Jurkat, Clone E6-1 (cell line): ENCODE results near the gene LMOD3. TPM values are rescaled to one million over a fixed set of nuclear protein-coding genes. Genes with fewer than 3 reads are reported as not detected.

Source experiments
- DNase-seq: peaks from one replicate; pipeline ENCODE4 v3.0.0-alpha.2; 2011; ENCODE audit warnings: low read depth, low spot score
- H3K4me3 ChIP-seq: 2 replicates; pipeline ENCODE4 v1.5.1; 2011; ENCODE audit warnings: mild to moderate bottlenecking, low read length, control low read depth, moderate library complexity
- polyA plus RNA-seq: library from polyadenylated mRNA; unstranded; fragments of >200 nt; gene quantifications from one replicate; pipeline ENCODE4 v1.2.1, GENCODE V29; 2012; ENCODE audit warnings: missing spikeins; ENCODE audit not compliant: insufficient read length, insufficient read depth

The LMOD3 gene
- polyA plus RNA-seq = not detected

DNA sequence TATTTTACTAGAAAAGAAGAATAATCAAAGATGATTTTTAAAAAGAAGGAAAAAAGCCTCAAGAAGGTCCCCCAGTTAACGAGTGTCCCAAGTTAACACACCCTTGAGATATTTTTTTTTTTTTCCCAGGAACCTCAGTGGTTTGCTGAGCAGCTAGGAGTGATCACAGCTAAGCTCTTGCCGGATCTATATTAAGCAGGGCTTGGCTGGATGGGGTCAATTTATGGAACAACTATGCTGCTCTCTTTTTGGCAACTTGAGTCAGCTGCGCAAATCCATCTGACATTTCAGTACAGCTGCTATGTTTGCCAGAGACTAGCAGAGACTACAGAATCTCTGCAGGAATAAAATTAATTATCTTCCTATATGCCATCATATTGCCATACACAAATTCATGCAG lies at the start of gene LMOD3:
TSS of gene LMOD3 (minus strand) at position 193 of the 400 bp plus-strand sequence. CDS start 209 bp downstream, outside the sequence.
- DNase-seq = no peak
- no peak within 1 kb of the TSS for H3K4me3 ChIP-seq

DNA sequence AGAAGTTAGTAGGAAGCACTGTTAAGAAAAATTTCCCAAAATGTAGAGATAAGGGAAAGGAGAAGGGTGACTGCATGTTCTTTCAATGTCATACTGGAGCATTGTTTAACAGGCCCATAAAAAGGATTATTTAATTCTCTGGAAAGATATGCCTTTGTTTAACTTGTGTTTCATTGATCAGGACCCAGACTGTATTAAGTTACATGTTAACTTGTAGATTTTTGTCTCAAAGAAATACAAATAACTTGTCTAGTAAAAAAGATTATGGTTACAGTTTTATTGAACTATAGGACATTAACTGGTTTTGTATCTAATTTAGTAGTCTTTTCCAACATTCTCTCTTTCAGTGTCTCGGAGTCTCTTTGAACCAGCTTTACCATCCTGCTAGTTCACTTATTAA lies 49.7 kb upstream of the LMOD3 start:
- H3K4me3 ChIP-seq = no peak overlapping the region
- DNase-seq = no peak

DNA sequence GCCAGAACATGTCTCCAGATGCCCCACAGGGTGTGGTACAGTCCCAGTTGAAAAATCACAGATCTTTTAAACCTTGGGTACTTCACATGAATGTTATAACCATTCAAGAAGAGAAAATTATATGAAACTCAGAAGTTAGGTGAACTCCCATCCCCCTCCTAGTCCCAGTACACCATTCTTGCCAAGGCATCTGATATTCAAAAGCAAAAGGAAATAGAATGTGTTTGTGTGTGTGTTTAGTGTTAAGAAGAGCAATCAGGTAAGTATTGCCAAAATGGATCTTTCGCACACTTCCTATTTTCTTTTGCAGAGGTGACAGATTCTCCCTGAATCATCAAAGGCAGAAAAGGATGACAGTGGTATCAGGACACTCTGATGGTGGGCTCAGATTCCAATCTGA lies 44.1 kb upstream of the LMOD3 start:
- no peak for DNase-seq
- H3K4me3 ChIP-seq = no peak overlapping the region

DNA sequence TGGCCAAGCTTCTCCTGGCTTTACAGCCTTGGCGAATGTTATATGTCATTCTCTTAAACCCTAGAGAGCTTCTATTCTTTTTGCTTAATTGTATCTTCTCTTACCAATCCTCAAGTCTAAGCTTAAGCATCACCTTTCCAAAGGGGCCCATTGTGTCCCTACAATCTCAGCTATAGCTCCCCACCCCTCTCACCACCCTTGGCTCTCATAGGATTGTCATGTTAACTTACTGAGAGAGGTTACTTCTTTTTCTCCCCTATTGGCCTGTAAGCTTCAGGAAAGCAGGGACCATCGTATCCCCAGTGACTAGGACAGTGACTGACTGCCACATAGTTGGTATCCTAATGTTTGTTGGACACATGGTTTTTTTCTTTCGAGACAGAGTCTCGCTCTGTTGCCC lies 43.3 kb upstream of the LMOD3 start:
- H3K4me3 ChIP-seq = no peak overlapping the region
- DNase-seq = no peak

DNA sequence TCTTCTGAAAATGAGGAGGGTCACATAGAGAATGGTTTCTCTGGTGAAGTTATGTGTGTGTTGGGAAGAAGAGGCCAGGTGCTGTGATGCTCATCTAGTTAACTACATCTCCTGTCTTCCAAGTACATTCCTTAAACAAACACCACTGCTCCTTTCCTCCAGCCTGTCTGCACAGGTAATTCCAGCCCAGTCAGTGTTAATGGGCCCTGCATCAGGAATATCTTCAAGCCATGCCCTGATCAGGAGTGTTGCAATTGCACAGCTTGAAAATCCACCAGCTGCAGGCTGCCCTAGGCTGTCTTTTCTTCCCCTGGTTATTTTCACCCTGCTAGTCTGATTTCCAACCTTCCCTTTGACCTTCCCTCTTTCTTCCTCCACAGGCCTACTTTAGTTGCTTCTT lies 41.9 kb upstream of the LMOD3 start:
- H3K4me3 ChIP-seq = no peak overlapping the region

DNA sequence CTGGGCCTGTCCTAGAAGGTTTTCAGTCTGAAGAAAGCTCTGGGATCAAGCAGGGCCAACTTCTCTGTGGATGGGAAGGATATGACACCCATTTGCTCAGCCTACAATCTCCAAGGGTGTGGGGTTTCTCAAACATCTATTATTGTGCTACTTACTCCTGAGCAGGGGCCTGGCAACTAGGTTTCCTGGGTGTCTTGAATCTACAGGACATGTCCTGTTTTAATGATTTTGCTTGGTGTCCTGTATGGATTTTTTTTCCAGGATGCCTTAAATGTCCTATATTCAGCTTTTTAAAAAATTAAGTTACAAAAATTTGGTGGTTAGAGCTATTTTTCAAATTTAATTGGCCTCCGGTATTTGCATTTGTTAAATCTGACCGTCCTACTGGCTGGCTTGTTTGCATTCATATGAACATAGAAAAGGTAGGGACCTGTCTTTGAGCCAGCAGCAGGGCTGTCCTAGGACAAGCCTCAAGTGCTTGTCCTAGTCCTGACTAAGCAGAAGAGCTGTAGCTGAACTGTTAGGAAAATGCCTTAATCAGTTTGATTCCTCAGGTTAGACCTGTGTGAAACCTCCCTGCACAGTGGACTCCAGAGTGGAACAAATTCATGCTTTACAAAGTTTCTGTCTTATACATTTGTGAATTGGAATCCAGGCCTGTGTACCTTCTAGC lies 40.0 kb upstream of the LMOD3 start:
- DNase-seq = no peak
- no peak overlapping the region for H3K4me3 ChIP-seq

More for the DNA sequence above, 41.9 kb upstream of the LMOD3 start:
- DNase-seq = no peak

DNA sequence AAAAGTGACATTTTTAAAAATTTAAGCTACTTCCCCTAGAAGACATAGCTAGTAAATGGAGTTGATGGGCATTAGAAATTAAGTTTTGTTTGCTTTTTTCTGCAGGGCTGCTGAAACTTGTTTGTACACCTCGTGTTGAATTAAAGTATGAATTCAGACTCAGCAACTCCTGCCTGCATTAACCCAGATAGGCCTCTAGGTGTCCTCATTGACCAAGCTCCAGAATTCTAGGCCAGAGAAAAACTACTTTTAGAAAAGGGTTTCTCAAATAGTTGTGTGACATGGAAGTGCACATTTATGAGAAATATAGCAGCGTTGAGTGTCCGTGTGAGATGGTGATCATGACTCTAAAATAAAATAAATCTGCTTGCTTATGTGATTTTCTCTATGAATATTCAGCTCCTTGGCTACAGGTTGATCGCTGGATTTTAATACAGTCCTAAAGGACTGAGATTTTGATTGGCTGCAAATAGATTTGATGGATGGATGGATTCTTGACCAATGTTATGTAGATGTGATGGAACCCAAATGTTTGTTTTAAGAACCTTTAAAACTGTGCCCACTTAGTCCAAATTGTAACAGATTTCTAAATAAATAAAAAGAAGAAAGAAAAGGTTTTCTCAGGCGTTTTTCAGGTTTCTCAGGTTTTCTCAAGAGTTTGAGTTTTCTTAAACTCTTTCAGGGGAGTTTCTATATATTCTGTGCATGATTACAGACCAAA lies 39.4 kb upstream of the LMOD3 start:
- H3K4me3 ChIP-seq = no peak overlapping the region
- DNase-seq = peak; percentile 52

DNA sequence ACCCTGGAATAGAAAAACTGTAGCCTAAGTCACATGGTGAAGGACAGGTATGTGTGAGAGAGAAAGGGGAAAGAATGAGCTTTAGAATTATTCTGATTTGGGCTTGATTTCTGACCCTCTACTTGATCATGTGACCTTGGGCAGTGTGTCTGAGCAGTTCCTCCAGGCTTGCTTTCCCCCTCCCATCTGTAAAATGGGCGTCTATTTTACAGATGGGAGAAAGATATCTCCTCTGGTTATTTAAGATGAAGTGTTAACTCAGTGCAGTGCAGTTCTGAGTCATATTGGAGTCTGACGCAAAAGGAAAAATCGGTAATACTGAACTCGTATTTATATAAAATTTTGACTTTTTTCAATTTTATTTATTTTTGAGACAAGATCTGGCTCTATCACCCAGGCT lies 38.1 kb upstream of the LMOD3 start:
- DNase-seq = no peak
- no peak overlapping the region for H3K4me3 ChIP-seq

DNA sequence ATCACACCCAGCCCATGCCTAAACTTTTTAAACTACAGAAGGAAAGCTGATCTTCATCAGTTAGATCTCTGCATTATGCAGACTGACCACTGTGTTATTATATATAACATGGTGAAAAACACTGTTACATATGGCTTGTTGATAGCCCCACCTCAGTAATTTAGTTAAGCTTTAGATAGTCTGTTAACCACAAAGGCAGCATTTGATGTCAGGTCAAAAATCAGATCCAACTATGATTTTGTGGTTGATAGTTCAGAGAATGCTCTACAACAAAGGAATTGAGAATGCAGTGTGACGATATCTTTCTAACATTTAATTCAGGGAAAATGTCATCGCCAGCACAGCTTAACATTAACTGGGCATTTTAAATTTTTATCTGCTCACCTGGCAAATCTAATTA lies 37.7 kb upstream of the LMOD3 start:
- no peak for DNase-seq
- no peak overlapping the region for H3K4me3 ChIP-seq

DNA sequence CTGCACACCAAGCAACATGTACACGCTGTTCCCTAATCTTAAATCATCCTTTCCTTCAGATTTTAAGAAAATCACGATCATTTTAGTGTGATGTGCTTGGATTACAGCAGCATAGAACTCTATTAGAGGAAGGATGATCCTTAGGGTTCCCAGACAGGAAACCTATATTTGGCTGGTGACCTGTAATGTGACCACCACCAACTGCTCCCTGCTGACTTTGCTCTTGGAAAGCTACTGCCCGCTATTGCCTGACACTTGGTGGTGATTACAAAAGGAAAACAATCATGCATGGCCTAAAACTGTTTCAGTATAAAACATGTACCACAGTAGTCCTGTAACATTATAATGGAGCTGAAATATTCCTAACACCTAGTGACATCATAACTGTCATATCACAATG lies 27.2 kb upstream of the LMOD3 start:
- no peak overlapping the region for H3K4me3 ChIP-seq
- no peak for DNase-seq

DNA sequence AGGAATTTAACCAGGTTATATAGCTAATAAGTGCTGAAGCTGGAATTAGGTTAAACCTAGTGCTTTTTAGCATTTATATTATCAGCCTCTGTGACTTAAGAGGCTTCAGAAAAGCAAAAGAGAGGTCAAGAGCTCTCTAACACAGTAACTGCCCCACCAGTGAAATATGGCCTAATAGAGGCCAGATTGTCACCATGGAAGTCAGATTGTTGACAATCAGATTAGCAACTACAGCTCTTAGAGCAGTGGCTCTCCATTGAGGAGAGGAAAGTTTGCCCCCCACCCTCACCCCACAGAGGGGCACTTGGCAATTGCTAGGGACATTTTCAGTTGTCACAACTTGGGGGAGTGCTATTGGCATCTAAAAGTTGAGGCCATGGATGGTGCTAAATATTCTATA lies 23.3 kb upstream of the LMOD3 start:
- H3K4me3 ChIP-seq = no peak overlapping the region
- DNase-seq = no peak

DNA sequence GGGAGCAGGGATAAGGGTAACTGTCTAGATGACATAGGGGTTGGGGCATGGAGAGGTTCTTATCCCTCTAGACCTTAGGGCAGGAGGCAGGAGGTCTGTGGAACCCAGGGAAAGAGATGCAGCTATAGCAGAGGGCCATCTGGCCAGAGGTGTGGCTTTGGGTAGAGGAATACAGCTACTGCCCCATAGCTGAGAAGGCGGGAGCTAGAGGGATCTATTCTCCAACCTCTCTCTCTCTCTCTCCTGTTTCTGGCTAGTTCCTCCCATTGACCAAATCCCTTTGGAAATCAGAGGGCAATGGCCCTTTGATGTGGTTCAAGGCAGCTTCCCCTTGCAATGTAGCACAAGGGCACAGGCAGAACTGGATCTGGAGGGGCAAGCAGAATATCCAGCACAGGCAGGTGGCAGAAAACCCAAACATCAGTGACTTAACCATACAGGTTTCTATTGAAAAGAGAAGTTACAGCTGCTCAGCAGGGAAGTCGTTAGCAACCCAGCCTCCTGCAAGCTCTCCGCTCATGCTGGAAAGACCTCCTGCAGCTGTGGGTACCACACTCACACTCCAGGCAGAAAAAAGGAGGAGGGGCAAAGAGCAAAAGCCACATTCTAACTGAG lies 22.3 kb upstream of the LMOD3 start:
- no peak overlapping the region for H3K4me3 ChIP-seq
- peak; percentile 53 for DNase-seq

DNA sequence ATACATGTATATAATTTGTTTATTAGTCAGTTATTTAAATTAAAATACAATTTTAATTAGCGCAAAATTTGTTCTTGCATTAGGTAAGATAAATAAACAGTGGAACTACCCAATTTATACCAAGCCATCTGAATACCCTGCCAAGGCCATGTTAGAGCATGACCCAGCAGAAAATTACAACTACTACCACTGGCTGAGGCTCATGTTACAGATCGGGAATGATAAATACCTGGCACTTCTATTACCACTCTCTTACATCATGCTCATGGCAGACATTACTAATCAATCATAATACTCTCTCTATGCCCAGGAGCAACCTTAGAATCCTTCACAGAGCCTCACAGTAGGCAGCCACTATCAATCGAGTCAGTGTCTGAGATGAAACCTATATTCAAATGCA lies 21.2 kb upstream of the LMOD3 start:
- no peak for DNase-seq
- no peak overlapping the region for H3K4me3 ChIP-seq

DNA sequence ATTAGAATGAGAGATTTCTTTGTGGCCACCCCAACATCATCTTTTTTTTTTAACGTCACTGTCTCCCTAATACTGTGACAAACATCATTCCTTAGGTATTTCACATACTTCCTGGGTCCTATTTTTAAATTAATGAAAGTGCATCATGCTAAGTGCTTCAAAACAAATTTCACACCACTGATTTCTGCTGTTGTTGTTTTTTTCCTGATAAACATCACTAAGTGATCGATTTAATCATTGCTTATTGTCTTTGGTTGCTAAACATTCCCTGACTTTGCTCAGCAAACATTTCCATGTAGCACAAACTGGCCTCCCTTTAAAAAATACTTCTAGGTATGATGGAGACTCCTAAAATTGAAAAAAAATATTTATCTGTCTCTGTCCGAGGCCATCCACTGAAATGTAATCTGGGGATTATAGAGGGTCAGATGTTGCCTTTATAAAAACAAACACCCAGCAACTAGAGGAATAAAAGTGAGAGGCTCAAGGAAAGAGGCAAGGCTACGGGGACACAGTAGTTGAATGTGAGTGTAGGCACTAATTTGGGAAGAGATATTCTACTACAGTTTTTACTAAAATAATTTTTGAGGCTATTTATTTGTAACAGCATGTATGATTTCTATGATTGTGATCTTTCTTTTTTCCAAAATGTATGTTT lies 20.5 kb upstream of the LMOD3 start:
- no peak for DNase-seq

DNA sequence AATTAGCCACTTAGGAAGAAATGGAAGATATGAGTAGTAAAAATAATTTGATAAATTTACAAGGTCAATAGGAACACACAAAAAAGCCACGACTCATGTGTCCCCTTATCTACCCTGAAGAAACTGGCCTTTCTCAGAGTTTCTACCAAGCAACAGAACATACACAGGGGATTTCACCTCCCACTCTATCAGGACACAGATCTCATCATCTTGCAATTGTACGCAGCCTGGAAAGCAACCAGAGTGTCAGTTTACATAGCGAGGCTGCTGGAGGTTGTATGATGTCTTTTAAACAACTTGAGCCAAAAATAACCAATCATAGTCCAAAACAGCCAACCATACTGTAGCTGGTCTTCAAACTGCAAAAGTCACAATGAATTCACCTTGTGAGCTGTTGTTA lies 19.7 kb upstream of the LMOD3 start:
- no peak overlapping the region for H3K4me3 ChIP-seq
- DNase-seq = no peak

More for the DNA sequence above, 20.5 kb upstream of the LMOD3 start:
- H3K4me3 ChIP-seq = no peak overlapping the region

DNA sequence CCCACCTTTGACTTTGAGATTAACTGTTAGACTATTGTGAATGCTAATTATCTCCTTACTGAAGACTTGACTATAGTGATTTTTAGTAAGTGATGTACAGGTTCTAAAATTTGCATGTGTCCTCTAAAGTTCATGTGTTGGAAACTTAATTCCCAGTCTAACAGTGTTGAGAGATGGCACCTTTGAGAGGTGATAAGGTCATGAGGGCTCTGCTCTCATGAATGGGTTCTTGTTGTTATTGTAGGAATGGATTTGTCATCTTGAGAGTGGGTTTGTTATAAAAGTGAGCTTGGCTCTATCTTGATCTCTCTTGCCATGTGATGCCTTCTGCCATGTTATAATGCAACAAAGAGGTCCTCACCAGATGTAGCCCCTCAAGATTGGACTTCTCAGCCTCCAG lies 18.9 kb upstream of the LMOD3 start:
- H3K4me3 ChIP-seq = no peak overlapping the region
- no peak for DNase-seq

DNA sequence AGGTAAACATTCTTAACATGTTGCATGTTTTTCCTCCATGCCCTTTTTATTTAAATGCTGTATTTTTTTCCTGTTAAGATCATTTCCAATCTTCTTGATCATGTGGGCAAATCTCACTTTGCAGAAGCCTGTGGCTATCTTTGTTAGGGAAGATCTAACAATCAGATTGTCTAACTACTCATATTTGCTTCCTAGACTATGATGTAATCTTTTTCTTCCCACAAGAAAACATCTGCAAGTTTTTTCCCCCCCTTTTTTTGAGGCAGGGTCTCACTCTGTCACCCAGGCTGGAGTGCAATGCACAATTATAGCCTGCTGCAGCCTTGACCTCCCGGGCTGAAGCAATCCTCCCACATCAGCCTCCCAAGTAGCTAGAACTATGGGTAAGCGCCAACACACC lies 15.0 kb upstream of the LMOD3 start:
- no peak overlapping the region for H3K4me3 ChIP-seq
- DNase-seq = no peak

DNA sequence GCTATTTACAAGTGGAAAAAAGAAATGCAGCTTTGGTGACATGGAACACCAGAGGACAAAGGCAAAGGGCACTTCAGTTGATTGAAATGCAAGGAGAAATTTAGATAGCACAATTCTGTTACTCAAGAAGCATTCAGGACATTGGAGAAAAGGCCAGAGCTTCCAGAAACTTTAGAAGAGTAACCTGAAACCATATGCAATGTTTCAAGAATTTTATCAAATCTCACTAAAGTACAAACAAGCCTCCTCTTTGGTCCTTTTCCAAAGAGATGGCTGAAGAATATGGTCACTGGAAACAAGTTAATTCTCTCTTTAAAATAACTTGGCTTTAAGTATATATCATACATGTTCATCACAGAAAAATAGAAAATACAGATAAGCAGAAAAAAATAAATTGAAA lies 14.6 kb upstream of the LMOD3 start:
- H3K4me3 ChIP-seq = no peak overlapping the region
- DNase-seq = no peak

DNA sequence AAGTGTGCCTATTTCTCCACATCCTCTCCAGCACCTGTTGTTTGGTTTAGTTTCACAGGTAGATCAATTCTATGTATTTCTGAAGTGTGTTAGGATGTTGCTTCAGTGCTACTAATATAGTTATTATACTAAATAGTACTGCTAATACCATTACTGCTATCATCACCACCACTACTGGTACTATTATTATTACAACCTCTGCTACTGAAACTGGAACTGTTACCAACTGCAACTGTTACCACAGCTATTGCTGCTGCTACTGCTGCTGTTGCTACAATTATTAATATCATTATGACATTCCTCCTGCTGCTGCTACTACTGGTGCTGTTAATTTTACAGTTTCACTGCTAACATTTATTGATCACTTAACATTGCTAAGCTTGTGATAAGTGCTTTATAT lies 8.3 kb upstream of the LMOD3 start:
- no peak overlapping the region for H3K4me3 ChIP-seq
- no peak for DNase-seq

DNA sequence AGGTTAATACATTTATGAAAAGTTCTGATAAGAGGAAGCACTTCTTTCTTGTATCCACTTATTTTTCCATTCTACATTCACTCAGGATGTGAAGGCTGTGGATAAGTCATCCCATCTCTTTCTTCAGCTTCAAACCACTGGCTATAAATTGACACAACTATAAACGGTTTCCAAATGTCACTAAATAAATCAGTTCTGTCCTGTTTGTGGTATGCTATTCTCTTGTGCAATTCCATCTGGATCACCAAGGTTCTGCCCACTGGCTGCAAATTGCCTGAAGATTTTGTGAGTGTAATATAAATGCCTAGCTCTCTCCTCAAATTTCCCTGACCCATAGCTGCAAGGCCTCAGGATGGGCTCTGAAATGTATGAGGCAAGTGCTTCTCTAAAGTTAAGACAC lies 7.1 kb upstream of the LMOD3 start:
- DNase-seq = no peak

More for the DNA sequence above, 7.1 kb upstream of the LMOD3 start:
- no peak overlapping the region for H3K4me3 ChIP-seq
